AG09309 (cell line): ENCODE measurements around the gene DNAH3.
"Not testable (repeated sequence)": the region's sequence is repeated elsewhere in the genome, so short reads cannot be mapped to it uniquely, and the experiment has no call there.

ENCODE experiments used
- DNase-seq: peaks from one replicate; pipeline ENCODE4 v3.0.0-alpha.2; 2010; ENCODE audit warnings: low read depth
- H3K4me3 ChIP-seq: 2 replicates; pipeline ENCODE4 v1.5.1; 2011; ENCODE audit warnings: mild to moderate bottlenecking, low read depth, low read length, moderate library complexity; ENCODE audit not compliant: control insufficient read depth
- CTCF ChIP-seq: IDR thresholded peaks from 2 replicates; pipeline ENCODE4 v1.5.1; 2011; ENCODE audit warnings: mild to moderate bottlenecking, low read depth, low read length, inconsistent platforms; ENCODE audit not compliant: insufficient read depth, control insufficient read depth; ENCODE audit errors: missing control alignments

DNAH3 gene

DNA sequence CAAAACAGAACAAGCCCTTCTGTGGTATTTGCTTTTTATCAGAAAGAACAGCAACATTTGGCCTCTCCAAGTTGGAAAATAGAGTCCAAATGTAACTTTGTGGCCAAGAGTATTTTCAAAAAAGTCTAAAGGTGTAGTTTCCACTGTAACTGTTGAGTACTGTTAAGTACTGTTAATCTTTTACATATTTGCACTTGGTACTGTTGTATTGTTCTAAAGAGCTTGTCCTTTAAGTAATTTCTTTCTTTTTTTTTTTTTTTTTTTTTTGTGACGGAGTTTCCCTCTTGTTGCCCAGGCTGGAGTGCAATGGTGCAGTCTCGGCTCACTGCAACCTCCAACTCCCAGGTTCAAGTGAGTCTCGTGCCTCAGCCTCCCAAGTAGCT lies 29.3 kb upstream of the DNAH3 start:
- TF ChIP-seq CTCF: no peak
- no peak for DNase-seq

GRCh38 chr16:21179126-21179982 lies 28.7 kb upstream of the DNAH3 start:
- no peak overlapping the region for H3K4me3 ChIP-seq
- no peak for TF ChIP-seq CTCF
- DNase-seq: no peak

More for the DNA sequence above, 29.3 kb upstream of the DNAH3 start:
- no peak overlapping the region for H3K4me3 ChIP-seq

- DNase-seq: no peak
- no peak for TF ChIP-seq CTCF
- H3K4me3 ChIP-seq: no peak overlapping the region
These were observed 24.8 kb upstream of the DNAH3 start for GRCh38 chr16:21175397-21175796.

- DNase-seq: no peak
- no peak overlapping the region for H3K4me3 ChIP-seq
- no peak for TF ChIP-seq CTCF
These were observed 22.0 kb upstream of the DNAH3 start for GRCh38 chr16:21172650-21173049.

DNA sequence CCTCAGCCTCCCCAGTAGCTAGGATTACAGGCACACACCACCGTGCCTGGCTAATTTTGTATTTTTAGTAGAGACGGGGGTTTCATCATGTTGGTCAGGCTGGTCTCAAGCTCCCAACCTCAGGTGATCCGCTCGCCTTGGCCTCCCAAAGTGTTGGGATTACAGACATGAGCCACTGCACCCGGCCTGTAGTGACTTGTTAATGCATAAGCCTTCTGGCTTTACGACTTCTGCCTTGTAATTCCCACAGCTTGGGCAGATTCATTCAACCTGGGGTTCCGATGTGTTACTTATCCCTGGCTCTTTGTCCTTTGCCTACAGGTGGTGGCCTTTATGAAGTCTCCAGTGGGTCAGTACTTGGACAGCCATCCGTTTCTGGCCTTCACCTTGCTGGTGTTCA lies 19.5 kb upstream of the DNAH3 start:
- DNase-seq, H3K4me3 ChIP-seq: not testable (repeated sequence)

DNA sequence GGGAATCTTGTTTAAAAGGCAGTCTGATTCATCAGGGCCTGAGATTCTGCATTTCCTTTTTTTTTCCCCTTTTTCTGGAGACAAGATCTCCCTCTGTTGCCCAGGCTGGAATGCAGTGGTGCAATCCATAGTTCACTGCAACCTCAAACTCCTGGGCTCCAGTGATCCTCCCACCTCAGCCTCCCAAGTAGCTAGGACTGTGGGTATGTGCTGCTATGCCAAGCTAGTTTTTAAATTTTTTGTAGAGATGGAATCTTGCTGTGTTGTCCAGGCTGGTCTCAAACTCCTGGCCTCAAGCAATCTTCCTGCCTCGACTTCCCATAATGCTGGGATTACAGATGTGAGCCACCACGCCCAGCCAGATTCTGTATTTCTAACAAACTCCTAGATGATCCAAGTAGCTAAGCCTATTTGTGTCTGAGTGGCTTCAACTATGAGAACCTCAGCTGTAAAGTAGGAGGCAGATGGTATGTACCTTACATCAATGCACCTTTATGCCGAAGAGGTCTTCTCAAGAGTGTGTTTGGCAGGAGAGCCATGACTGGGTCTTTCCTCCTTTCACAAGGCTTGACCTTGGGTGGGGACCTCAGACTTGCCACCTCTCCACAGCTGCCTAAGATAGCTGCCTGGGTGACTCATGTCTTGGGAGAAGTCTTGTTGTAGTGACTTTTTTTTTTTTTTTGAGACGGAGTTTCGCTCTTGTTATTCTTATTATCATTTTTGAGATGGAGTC lies 18.8 kb upstream of the DNAH3 start:
- TF ChIP-seq CTCF: no peak
- DNase-seq: no peak
- no peak overlapping the region for H3K4me3 ChIP-seq
